HepG2 (cell line): ENCODE data around the gene ZNF771. TPM values are rescaled to one million over a fixed set of nuclear protein-coding genes. Genes with fewer than 3 reads are reported as not detected.

Source experiments
- CHD4 ChIP-seq: fragments of 200-600 bp; sonication (generic); IDR thresholded peaks from 2 replicates; pipeline ENCODE4 v1.7.0; 2017; ENCODE audit warnings: mild to moderate bottlenecking, low read length, borderline replicate concordance
- EEA1 ChIP-seq: sonication (generic); formaldehyde crosslinking; IDR thresholded peaks from 2 replicates; pipeline ENCODE4 v1.5.1; 2020; ENCODE audit warnings: mild to moderate bottlenecking, missing genetic modification reagents, borderline replicate concordance
- FOXK1 ChIP-seq: sonication (generic); formaldehyde crosslinking; IDR thresholded peaks from 2 replicates; pipeline ENCODE4 v1.4.0; 2020; ENCODE audit warnings: low read depth, missing genetic modification reagents, borderline replicate concordance
- MED8 ChIP-seq: sonication (generic); formaldehyde crosslinking; IDR thresholded peaks from 2 replicates; pipeline ENCODE4 v1.8.1; 2023; ENCODE audit warnings: mild to moderate bottlenecking, missing genetic modification reagents; ENCODE audit not compliant: insufficient replicate concordance
- MXD4 ChIP-seq: IDR thresholded peaks from 2 replicates; pipeline ENCODE4 v1.6.1; 2016; ENCODE audit warnings: mild to moderate bottlenecking, missing biosample characterization, missing genetic modification reagents
- NBN ChIP-seq: fragments of 450-650 bp; conservative IDR thresholded peaks from 2 replicates; pipeline ENCODE4 v1.6.1; 2017
- NR2F1 ChIP-seq, 2 experiments: fragments of 450-650 bp in 1 of 2; formaldehyde crosslinking in 1 of 2; IDR thresholded peaks; 2 replicates each; pipeline versions ENCODE4 v1.5.0 to v1.6.1; 2016 to 2020; ENCODE audit warnings: mild to moderate bottlenecking in 1 of 2, missing compliant biosample characterization in 1 of 2, missing genetic modification reagents in 1 of 2, moderate library complexity in 1 of 2
- SOX5 ChIP-seq: IDR thresholded peaks from 2 replicates; pipeline ENCODE4 v1.6.1; 2016; ENCODE audit warnings: borderline replicate concordance
- SRSF1 ChIP-seq: fragments of 200-400 bp; formaldehyde crosslinking; optimal IDR thresholded peaks from 2 replicates; pipeline ENCODE3; 2017; ENCODE audit warnings: mild to moderate bottlenecking, low read depth, low read length, moderate library complexity
- TRIM22 ChIP-seq: fragments of 450-650 bp; IDR thresholded peaks from 2 replicates; pipeline ENCODE4 v1.6.1; 2017
- ZBTB42 ChIP-seq: sonication (generic); formaldehyde crosslinking; IDR thresholded peaks from 2 replicates; pipeline ENCODE4 v1.5.0; 2020; ENCODE audit warnings: mild to moderate bottlenecking, missing genetic modification reagents
- ZBTB46 ChIP-seq: sonication (generic); formaldehyde crosslinking; IDR thresholded peaks from 2 replicates; pipeline ENCODE4 v1.4.0; 2020; ENCODE audit warnings: mild to moderate bottlenecking, missing genetic modification reagents, borderline replicate concordance
- ZNF142 ChIP-seq: sonication (generic); formaldehyde crosslinking; IDR thresholded peaks from 2 replicates; pipeline ENCODE4 v1.4.0; 2020; ENCODE audit warnings: missing genetic modification reagents
- ZNF143 ChIP-seq: sonication (generic); formaldehyde crosslinking; IDR thresholded peaks from 2 replicates; pipeline ENCODE4 v1.4.0; 2020; ENCODE audit warnings: missing genetic modification reagents
- ZNF280D ChIP-seq: sonication (generic); formaldehyde crosslinking; IDR thresholded peaks from 2 replicates; pipeline ENCODE4 v1.5.1; 2020; ENCODE audit warnings: mild to moderate bottlenecking, missing genetic modification reagents
- ZNF672 ChIP-seq: sonication (generic); formaldehyde crosslinking; IDR thresholded peaks from 2 replicates; pipeline ENCODE4 v1.8.1; 2022; ENCODE audit warnings: missing genetic modification reagents
- ZNF674 ChIP-seq: sonication (generic); formaldehyde crosslinking; IDR thresholded peaks from 2 replicates; pipeline ENCODE4 v1.5.0; 2020; ENCODE audit warnings: low read depth, mild to moderate bottlenecking, missing genetic modification reagents
- ZNF75D ChIP-seq: sonication (generic); formaldehyde crosslinking; IDR thresholded peaks from 2 replicates; pipeline ENCODE4 v1.8.1; 2023; ENCODE audit warnings: missing genetic modification reagents, mild to moderate bottlenecking, borderline replicate concordance
- polyA plus RNA-seq, 8 experiments: library from polyadenylated mRNA; depleted of rRNA in 3 of 8; stranded (reverse) in 7 of 8; unstranded in 1 of 8; fragments of >200 nt; fragmentation: Illumina TruSeq in 4 of 8; extraction: Trizol in 4 of 8; gene quantifications; 2 replicates each; pipeline versions ENCODE4 v1.2.1 to v1.2.3, GENCODE V29; 2011 to 2016; ENCODE audit warnings: low read depth in 4 of 8, missing spikeins in 1 of 8, mixed read lengths in 1 of 8; ENCODE audit not compliant: insufficient read depth in 1 of 8
- total RNA-seq, 5 experiments: library from RNA; depleted of rRNA; stranded (reverse); fragments of >200 nt; fragmentation: Illumina TruSeq; extraction: Trizol; gene quantifications; 2 replicates each; pipeline ENCODE4 v1.2.3, GENCODE V29; 2016; ENCODE audit warnings: low read depth in 1 of 5

The ZNF771 gene
- total and polyA plus RNA-seq, 2 of the 13 experiments (the other 11 are each of a cell fraction or from before 2014, with no cell fraction given), result 5.0 to 11.8 TPM

- TF ChIP-seq ZBTB42 (no peak), SRSF1 (no peak), CHD4 (peak; percentile 99), ZNF142 (CRISPR knock-in tag) (no peak), TRIM22 (no peak), EEA1 (CRISPR knock-in tag) (no peak), NBN (no peak), ZNF143 (CRISPR knock-in tag) (no peak), MED8 (CRISPR knock-in tag) (no peak), FOXK1 (CRISPR knock-in tag) (peak; percentile 91; the same call in 1 of the 2 replicates), ZNF75D (CRISPR knock-in tag) (no peak), SOX5 (CRISPR knock-in tag) (peak; percentile 96), ZBTB46 (no peak), ZNF672 (CRISPR knock-in tag) (no peak), ZNF674 (no peak), ZNF280D (CRISPR knock-in tag) (peak; percentile 90), NR2F1 (CRISPR knock-in tag; IDR thresholded peaks at IDR 0.05) (peak in 1 of 2 experiments; percentile 49; a peak in 1 of 4 replicates), MXD4 (CRISPR knock-in tag) (peak; percentile 66)
Observed at GRCh38 chr16:30401768-30402425, 5.5 kb upstream of the ZNF771 start (continued).
